Measurements from ENCODE around the gene WDFY4.

WDFY4 gene

GRCh38 chr10:48900371-48900801, 215.7 kb downstream of the WDFY4 start:
- ATAC-seq = no peak
- TF ChIP-seq BACH2 (CRISPR knock-in tag; IDR thresholded peaks at IDR 0.05; ENCODE audit: borderline replicate concordance) = no peak
- no peak for TF ChIP-seq SNAI2 (CRISPR knock-in tag; IDR thresholded peaks at IDR 0.05)
- TF ChIP-seq ZFP30 (CRISPR knock-in tag; IDR thresholded peaks at IDR 0.05) = no peak

- no peak for ATAC-seq
- TF ChIP-seq PATZ1 (CRISPR knock-in tag; IDR thresholded peaks at IDR 0.05; ENCODE audit: borderline replicate concordance) (no peak), RARB (CRISPR knock-in tag; IDR thresholded peaks at IDR 0.05) (no peak), ZNF565 (CRISPR knock-in tag; conservative IDR thresholded peaks at IDR 0.05; ENCODE audit: low read depth) (no peak), OSR1 (CRISPR knock-in tag; IDR thresholded peaks at IDR 0.05) (no peak), SNAI2 (CRISPR knock-in tag; IDR thresholded peaks at IDR 0.05) (no peak), PPARA (CRISPR knock-in tag; IDR thresholded peaks at IDR 0.05; ENCODE audit: borderline replicate concordance) (no peak), CREB5 (CRISPR knock-in tag; IDR thresholded peaks at IDR 0.05; ENCODE audit: low read depth) (no peak), TCF4 (CRISPR knock-in tag; IDR thresholded peaks at IDR 0.05; ENCODE audit: borderline replicate concordance) (no peak), ZFP3 (CRISPR knock-in tag; IDR thresholded peaks at IDR 0.05) (no peak), GLIS3 (CRISPR knock-in tag; IDR thresholded peaks at IDR 0.05) (no peak), CSRNP3 (CRISPR knock-in tag; IDR thresholded peaks at IDR 0.05) (no peak)
Measured at GRCh38 chr10:48901319-48901718, 216.6 kb downstream of the WDFY4 start.

- ATAC-seq = no peak
- TF ChIP-seq CSDC2 (CRISPR knock-in tag; IDR thresholded peaks at IDR 0.05) (no peak), ZC3H10 (CRISPR knock-in tag; IDR thresholded peaks at IDR 0.05) (no peak), OSR1 (CRISPR knock-in tag; IDR thresholded peaks at IDR 0.05) (no peak), CSRNP3 (CRISPR knock-in tag; IDR thresholded peaks at IDR 0.05) (no peak), RARB (CRISPR knock-in tag; IDR thresholded peaks at IDR 0.05) (no peak), SNAI2 (CRISPR knock-in tag; IDR thresholded peaks at IDR 0.05) (no peak), ISL1 (CRISPR knock-in tag; IDR thresholded peaks at IDR 0.05) (no peak), ZNF8 (CRISPR knock-in tag; IDR thresholded peaks at IDR 0.05) (no peak), TCF4 (CRISPR knock-in tag; IDR thresholded peaks at IDR 0.05; ENCODE audit: borderline replicate concordance) (no peak), PPARA (CRISPR knock-in tag; IDR thresholded peaks at IDR 0.05; ENCODE audit: borderline replicate concordance) (no peak), ZFP30 (CRISPR knock-in tag; IDR thresholded peaks at IDR 0.05) (no peak), PATZ1 (CRISPR knock-in tag; IDR thresholded peaks at IDR 0.05; ENCODE audit: borderline replicate concordance) (no peak), CREB5 (CRISPR knock-in tag; IDR thresholded peaks at IDR 0.05; ENCODE audit: low read depth) (no peak), ARNTL (CRISPR knock-in tag; IDR thresholded peaks at IDR 0.05; ENCODE audit: borderline replicate concordance, low read depth) (no peak), ESRRG (CRISPR knock-in tag; IDR thresholded peaks at IDR 0.05) (no peak), TSHZ2 (CRISPR knock-in tag; IDR thresholded peaks at IDR 0.05) (no peak), GLIS3 (CRISPR knock-in tag; IDR thresholded peaks at IDR 0.05) (no peak), BACH2 (CRISPR knock-in tag; IDR thresholded peaks at IDR 0.05; ENCODE audit: borderline replicate concordance) (no peak)
Measured at GRCh38 chr10:48902096-48902495, 217.4 kb downstream of the WDFY4 start.
